NB4 (cell line): Measurements from ENCODE around the gene KRTAP10-8.

Experiments
- POLR2A ChIP-seq: IDR thresholded peaks from 2 replicates; pipeline ENCODE4 v1.6.1; 2011; ENCODE audit warnings: mild to moderate bottlenecking; ENCODE audit not compliant: insufficient read length; ENCODE audit errors: extremely low read depth
- TF ChIP-seq, protein P1 (sequence below): IDR thresholded peaks from one replicate; pipeline ENCODE4 v1.5.1; 2012; ENCODE audit warnings: low read depth, low read length
- TF ChIP-seq, protein P2 (sequence below): IDR thresholded peaks from 2 replicates; pipeline ENCODE4 v1.6.1; 2011; ENCODE audit warnings: low read depth, low read length

DNA sequence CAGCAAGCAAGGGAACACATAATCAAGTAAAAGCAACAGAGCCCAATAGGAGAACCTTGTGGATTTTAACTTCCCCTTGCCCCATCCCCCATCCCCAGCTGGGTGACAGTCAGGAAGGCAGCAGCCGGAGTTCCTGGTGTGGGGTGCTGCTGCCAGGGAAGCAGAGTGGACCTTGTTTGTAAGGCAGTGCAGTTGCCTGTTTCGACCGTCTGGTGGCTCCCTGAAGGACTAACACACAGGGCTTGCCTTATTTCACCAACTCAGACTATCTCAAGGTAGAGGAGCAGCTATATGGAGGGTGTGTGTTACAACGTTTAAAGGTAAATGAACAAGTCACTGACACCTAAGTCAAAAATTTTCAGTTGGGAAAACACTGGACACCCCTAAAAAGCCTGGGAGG is 6.6 kb downstream of the KRTAP10-8 start:
- TF ChIP-seq, protein P1, sequence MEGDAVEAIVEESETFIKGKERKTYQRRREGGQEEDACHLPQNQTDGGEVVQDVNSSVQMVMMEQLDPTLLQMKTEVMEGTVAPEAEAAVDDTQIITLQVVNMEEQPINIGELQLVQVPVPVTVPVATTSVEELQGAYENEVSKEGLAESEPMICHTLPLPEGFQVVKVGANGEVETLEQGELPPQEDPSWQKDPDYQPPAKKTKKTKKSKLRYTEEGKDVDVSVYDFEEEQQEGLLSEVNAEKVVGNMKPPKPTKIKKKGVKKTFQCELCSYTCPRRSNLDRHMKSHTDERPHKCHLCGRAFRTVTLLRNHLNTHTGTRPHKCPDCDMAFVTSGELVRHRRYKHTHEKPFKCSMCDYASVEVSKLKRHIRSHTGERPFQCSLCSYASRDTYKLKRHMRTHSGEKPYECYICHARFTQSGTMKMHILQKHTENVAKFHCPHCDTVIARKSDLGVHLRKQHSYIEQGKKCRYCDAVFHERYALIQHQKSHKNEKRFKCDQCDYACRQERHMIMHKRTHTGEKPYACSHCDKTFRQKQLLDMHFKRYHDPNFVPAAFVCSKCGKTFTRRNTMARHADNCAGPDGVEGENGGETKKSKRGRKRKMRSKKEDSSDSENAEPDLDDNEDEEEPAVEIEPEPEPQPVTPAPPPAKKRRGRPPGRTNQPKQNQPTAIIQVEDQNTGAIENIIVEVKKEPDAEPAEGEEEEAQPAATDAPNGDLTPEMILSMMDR = no peak
- TF ChIP-seq POLR2A = no peak
- TF ChIP-seq, protein P2, sequence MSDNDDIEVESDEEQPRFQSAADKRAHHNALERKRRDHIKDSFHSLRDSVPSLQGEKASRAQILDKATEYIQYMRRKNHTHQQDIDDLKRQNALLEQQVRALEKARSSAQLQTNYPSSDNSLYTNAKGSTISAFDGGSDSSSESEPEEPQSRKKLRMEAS = no peak
